PC-9 (cell line): ENCODE measurements around the gene EZH2. TPM values are rescaled to one million over a fixed set of nuclear protein-coding genes. Genes with fewer than 3 reads are reported as not detected.

ENCODE experiments used
- BruUV-seq: library from RNA; stranded (reverse); fragments of 400-500 nt; replicated peaks from 2 replicates; lab custom pipeline; 2021; lab: Mats Ljungman, UMichigan
- CTCF ChIA-PET: fragments of 300-600 bp; sonication (Branson Sonifier 250); formaldehyde crosslinking; loops from one replicate; lab custom pipeline; 2022; ENCODE audit warnings: antibody characterized with exemption; lab: Charles Lee
- POLR2A ChIA-PET: fragments of 300-600 bp; sonication (Branson Sonifier 250); formaldehyde crosslinking; loops from one replicate; lab custom pipeline; 2022; ENCODE audit warnings: antibody characterized with exemption; ENCODE audit not compliant: unreplicated experiment; lab: Charles Lee
- DNase-seq, 2 experiments: peaks; one replicate each; pipeline versions ENCODE4 v3.0.0 to v3.0.0-alpha.2; 2015 to 2022; ENCODE audit warnings: mixed read lengths in 1 of 2
- H2AFZ ChIP-seq: fragments of 200-600 bp; sonication (generic); 2 replicates; pipeline ENCODE4 v1.8.1; 2017; ENCODE audit warnings: antibody characterized with exemption
- H3F3A ChIP-seq: fragments of 200-600 bp; sonication (generic); 2 replicates; pipeline ENCODE4 v1.8.1; 2017; ENCODE audit warnings: antibody characterized with exemption, mild to moderate bottlenecking, low read depth; ENCODE audit not compliant: insufficient read depth
- H3K27ac ChIP-seq: fragments of 200-600 bp; sonication (generic); 2 replicates; pipeline ENCODE4 v1.6.1; 2016; ENCODE audit warnings: mixed run types
- H3K27me3 ChIP-seq: fragments of 200-600 bp; sonication (generic); 2 replicates; pipeline ENCODE4 v1.6.1; 2016; ENCODE audit warnings: low read depth, mixed run types; ENCODE audit not compliant: insufficient read depth
- H3K36me3 ChIP-seq: fragments of 200-600 bp; sonication (generic); 2 replicates; pipeline ENCODE4 v1.6.1; 2016; ENCODE audit warnings: low read depth, mixed run types
- H3K4me1 ChIP-seq: fragments of 200-600 bp; sonication (generic); replicated peaks from 2 replicates; pipeline ENCODE4 v1.6.1; 2016; ENCODE audit warnings: mixed run types; ENCODE audit not compliant: insufficient read depth
- H3K4me2 ChIP-seq: fragments of 200-600 bp; sonication (generic); 2 replicates; pipeline ENCODE4 v1.6.1; 2017; ENCODE audit warnings: mixed run types
- H3K4me3 ChIP-seq: fragments of 200-600 bp; sonication (generic); 2 replicates; pipeline ENCODE4 v1.6.1; 2016; ENCODE audit warnings: mixed run types
- H3K79me2 ChIP-seq: fragments of 200-600 bp; sonication (generic); 2 replicates; pipeline ENCODE4 v1.6.1; 2017; ENCODE audit warnings: low read depth, mixed run types
- H3K9me2 ChIP-seq: fragments of 200-600 bp; sonication (generic); 2 replicates; pipeline ENCODE4 v1.8.1; 2017; ENCODE audit warnings: mild to moderate bottlenecking; ENCODE audit not compliant: insufficient read depth
- H3K9me3 ChIP-seq: fragments of 200-600 bp; sonication (generic); 2 replicates; pipeline ENCODE4 v1.8.1; 2016; ENCODE audit warnings: low read depth; ENCODE audit not compliant: insufficient read depth
- H4K20me1 ChIP-seq: fragments of 200-600 bp; sonication (generic); 2 replicates; pipeline ENCODE4 v1.8.1; 2017; ENCODE audit not compliant: insufficient read depth
- CTCF ChIP-seq: fragments of 200-600 bp; sonication (generic); conservative IDR thresholded peaks from 2 replicates; pipeline ENCODE4 v1.6.1; 2017; ENCODE audit warnings: mixed run types, antibody characterized with exemption, mild to moderate bottlenecking, moderate library complexity
- EZH2 ChIP-seq: fragments of 200-600 bp; sonication (generic); IDR thresholded peaks from 2 replicates; pipeline ENCODE4 v1.8.0; 2017; ENCODE audit warnings: antibody characterized with exemption, low read depth
- intact Hi-C: fragments of 100-400 bp; cut with micrococcal nuclease; formaldehyde crosslinking; loops from one replicate; pipeline ENCODE4 v1.10.0; 2022; ENCODE audit not compliant: unreplicated experiment
- total RNA-seq: library from RNA; stranded (reverse); gene quantifications from 2 replicates; pipeline ENCODE4 v1.2.3, GENCODE V29; 2021

The EZH2 gene
- total RNA-seq, 1 experiment from 2014 or later, result 48.6 TPM

GRCh38 chr7:148831782-148832181 lies 52.3 kb downstream of the EZH2 start:
- DNase-seq, result no peak
- H3K4me1 ChIP-seq, result no peaks in the 10 kb centered on the region
- BruUV-seq, result no TSS peak
- H3K9me2 ChIP-seq, result no peaks in the 10 kb centered on the region
- no peaks in the 10 kb centered on the region for H3K9me3 ChIP-seq
- TF ChIP-seq EZH2 (no peak), CTCF (no peak)
- no peaks in the 10 kb centered on the region for H3K27me3 ChIP-seq
- H3K36me3 ChIP-seq, result peaks cover 19% of the 10 kb centered on the region; the same call in 1 of the 2 replicates
- no peak overlapping the region for H3K4me3 ChIP-seq
- H3K79me2 ChIP-seq, result peaks cover 34% of the 10 kb centered on the region
- ChIA-PET CTCF (no interaction called here), POLR2A (no interaction called here)
- no peaks in the 10 kb centered on the region; the same call in 1 of the 2 replicates for H3F3A ChIP-seq
- no peak overlapping the region for H3K27ac ChIP-seq
- no peak overlapping the region for H3K4me2 ChIP-seq
- intact Hi-C loops, result no loop called here
- no peaks in the 10 kb centered on the region for H4K20me1 ChIP-seq
- H2AFZ ChIP-seq, result no peak overlapping the region

- Histone ChIP-seq H3K36me3 (peaks cover 24% of the 10 kb centered on the region), H2AFZ (no peak overlapping the region), H3K9me2 (no peaks in the 10 kb centered on the region), H3K4me1 (no peaks in the 10 kb centered on the region), H3F3A (no peaks in the 10 kb centered on the region; the same call in 1 of the 2 replicates), H4K20me1 (no peaks in the 10 kb centered on the region), H3K27me3 (no peaks in the 10 kb centered on the region), H3K9me3 (no peaks in the 10 kb centered on the region), H3K4me3 (no peak overlapping the region), H3K4me2 (no peak overlapping the region), H3K79me2 (peaks cover 33% of the 10 kb centered on the region), H3K27ac (no peak overlapping the region)
- no peak for DNase-seq
- BruUV-seq, result no TSS peak
- intact Hi-C loops, result loop anchor here (1.0 kb wide), 1 partner anchor 38 kb away; no protein-coding TSS in a partner anchor
- TF ChIP-seq EZH2 (no peak), CTCF (no peak)
- ChIA-PET CTCF (no interaction called here), POLR2A (no interaction called here)
These were observed 53.0 kb downstream of the EZH2 start for GRCh38 chr7:148830897-148831692.

GRCh38 chr7:148828965-148829364 lies 55.1 kb downstream of the EZH2 start:
- peaks cover 26% of the 10 kb centered on the region for H3K36me3 ChIP-seq
- no peak overlapping the region for H3K27ac ChIP-seq
- BruUV-seq, result no TSS peak
- intact Hi-C loops, result no loop called here
- H3K4me1 ChIP-seq, result no peaks in the 10 kb centered on the region
- H3K9me3 ChIP-seq, result no peaks in the 10 kb centered on the region
- H3K4me3 ChIP-seq, result no peak overlapping the region
- ChIA-PET POLR2A (no interaction called here), CTCF (no interaction called here)
- H4K20me1 ChIP-seq, result no peaks in the 10 kb centered on the region
- DNase-seq, result no peak
- H3K9me2 ChIP-seq, result no peaks in the 10 kb centered on the region
- no peaks in the 10 kb centered on the region; the same call in 1 of the 2 replicates for H3F3A ChIP-seq
- TF ChIP-seq EZH2, result no peak
- no peak for TF ChIP-seq CTCF
- H3K27me3 ChIP-seq, result no peaks in the 10 kb centered on the region
- H3K79me2 ChIP-seq, result peaks cover 16% of the 10 kb centered on the region; the same call in 1 of the 2 replicates
- no peak overlapping the region for H2AFZ ChIP-seq
- no peak overlapping the region for H3K4me2 ChIP-seq
